HL-60 (cell line): ENCODE results near the gene B3GNT8.
A peak's percentile ranks its signal among the peaks of the same experiment; 100 is the strongest.

ENCODE experiments used
- DNase-seq, 2 experiments: peaks; one replicate each; pipeline ENCODE4 v3.0.0-alpha.2; 2010 to 2020; ENCODE audit warnings: low read depth in 1 of 2, low spot score in 1 of 2
- H3K27ac ChIP-seq: fragments of 250-450 bp; sonication (Bioruptor Pico); replicated peaks from 2 replicates; pipeline ENCODE4 v1.5.1; 2020; ENCODE audit warnings: mild to moderate bottlenecking, moderate library complexity
- H3K27me3 ChIP-seq: fragments of 250-450 bp; sonication (Bioruptor Pico); 2 replicates; pipeline ENCODE4 v1.5.1; 2021; ENCODE audit warnings: mild to moderate bottlenecking, moderate library complexity; ENCODE audit not compliant: insufficient read depth, poor library complexity, severe bottlenecking
- H3K4me3 ChIP-seq: replicated peaks from 2 replicates; pipeline ENCODE4 v1.5.1; 2011; ENCODE audit warnings: mild to moderate bottlenecking, control low read depth, low read length; ENCODE audit not compliant: insufficient read depth
- GABPA ChIP-seq: IDR thresholded peaks from 2 replicates; pipeline ENCODE4 v1.6.1; 2012; ENCODE audit warnings: low read depth
- POLR2AphosphoS5 ChIP-seq: IDR thresholded peaks from 2 replicates; pipeline ENCODE4 v1.6.1; 2012; ENCODE audit warnings: low read depth
- SPI1 ChIP-seq: IDR thresholded peaks from 2 replicates; pipeline ENCODE4 v1.6.1; 2012; ENCODE audit warnings: low read depth, mild to moderate bottlenecking, borderline replicate concordance
- TF ChIP-seq, protein P1 (sequence below): IDR thresholded peaks from 2 replicates; pipeline ENCODE4 v1.6.1; 2012; ENCODE audit warnings: low read depth; ENCODE audit not compliant: insufficient replicate concordance
- TF ChIP-seq, protein P2 (sequence below): IDR thresholded peaks from one replicate; pipeline ENCODE4 v1.5.1; 2011; ENCODE audit warnings: low read length, control low read depth, inconsistent platforms; ENCODE audit not compliant: insufficient read depth

Gene B3GNT8

GRCh38 chr19:41397086-41398049, 29.8 kb downstream of the B3GNT8 start, which contains the start of the genes BCKDHA and EXOSC5:
Gene BCKDHA (plus strand): TSS chr19:41397818. CDS start chr19:41397828, 10 bp downstream.
Gene EXOSC5 (minus strand): TSS chr19:41397359. CDS start chr19:41397328, 31 bp downstream.
- Histone ChIP-seq H3K27me3 (no peaks in the 10 kb centered on the region), H3K4me3 (peak within 1 kb of the TSS; percentile 79), H3K27ac (peak within 1 kb of the TSS; percentile 98)
- TF ChIP-seq, protein P1, sequence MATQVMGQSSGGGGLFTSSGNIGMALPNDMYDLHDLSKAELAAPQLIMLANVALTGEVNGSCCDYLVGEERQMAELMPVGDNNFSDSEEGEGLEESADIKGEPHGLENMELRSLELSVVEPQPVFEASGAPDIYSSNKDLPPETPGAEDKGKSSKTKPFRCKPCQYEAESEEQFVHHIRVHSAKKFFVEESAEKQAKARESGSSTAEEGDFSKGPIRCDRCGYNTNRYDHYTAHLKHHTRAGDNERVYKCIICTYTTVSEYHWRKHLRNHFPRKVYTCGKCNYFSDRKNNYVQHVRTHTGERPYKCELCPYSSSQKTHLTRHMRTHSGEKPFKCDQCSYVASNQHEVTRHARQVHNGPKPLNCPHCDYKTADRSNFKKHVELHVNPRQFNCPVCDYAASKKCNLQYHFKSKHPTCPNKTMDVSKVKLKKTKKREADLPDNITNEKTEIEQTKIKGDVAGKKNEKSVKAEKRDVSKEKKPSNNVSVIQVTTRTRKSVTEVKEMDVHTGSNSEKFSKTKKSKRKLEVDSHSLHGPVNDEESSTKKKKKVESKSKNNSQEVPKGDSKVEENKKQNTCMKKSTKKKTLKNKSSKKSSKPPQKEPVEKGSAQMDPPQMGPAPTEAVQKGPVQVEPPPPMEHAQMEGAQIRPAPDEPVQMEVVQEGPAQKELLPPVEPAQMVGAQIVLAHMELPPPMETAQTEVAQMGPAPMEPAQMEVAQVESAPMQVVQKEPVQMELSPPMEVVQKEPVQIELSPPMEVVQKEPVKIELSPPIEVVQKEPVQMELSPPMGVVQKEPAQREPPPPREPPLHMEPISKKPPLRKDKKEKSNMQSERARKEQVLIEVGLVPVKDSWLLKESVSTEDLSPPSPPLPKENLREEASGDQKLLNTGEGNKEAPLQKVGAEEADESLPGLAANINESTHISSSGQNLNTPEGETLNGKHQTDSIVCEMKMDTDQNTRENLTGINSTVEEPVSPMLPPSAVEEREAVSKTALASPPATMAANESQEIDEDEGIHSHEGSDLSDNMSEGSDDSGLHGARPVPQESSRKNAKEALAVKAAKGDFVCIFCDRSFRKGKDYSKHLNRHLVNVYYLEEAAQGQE = peak; percentile 45
- TF ChIP-seq GABPA (no peak), POLR2AphosphoS5 (peak; percentile 52), SPI1 (peak; percentile 57; the same call in 1 of the 2 replicates)
- TF ChIP-seq, protein P2, sequence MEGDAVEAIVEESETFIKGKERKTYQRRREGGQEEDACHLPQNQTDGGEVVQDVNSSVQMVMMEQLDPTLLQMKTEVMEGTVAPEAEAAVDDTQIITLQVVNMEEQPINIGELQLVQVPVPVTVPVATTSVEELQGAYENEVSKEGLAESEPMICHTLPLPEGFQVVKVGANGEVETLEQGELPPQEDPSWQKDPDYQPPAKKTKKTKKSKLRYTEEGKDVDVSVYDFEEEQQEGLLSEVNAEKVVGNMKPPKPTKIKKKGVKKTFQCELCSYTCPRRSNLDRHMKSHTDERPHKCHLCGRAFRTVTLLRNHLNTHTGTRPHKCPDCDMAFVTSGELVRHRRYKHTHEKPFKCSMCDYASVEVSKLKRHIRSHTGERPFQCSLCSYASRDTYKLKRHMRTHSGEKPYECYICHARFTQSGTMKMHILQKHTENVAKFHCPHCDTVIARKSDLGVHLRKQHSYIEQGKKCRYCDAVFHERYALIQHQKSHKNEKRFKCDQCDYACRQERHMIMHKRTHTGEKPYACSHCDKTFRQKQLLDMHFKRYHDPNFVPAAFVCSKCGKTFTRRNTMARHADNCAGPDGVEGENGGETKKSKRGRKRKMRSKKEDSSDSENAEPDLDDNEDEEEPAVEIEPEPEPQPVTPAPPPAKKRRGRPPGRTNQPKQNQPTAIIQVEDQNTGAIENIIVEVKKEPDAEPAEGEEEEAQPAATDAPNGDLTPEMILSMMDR = no peak
- DNase-seq = peak; percentile 100

DNA sequence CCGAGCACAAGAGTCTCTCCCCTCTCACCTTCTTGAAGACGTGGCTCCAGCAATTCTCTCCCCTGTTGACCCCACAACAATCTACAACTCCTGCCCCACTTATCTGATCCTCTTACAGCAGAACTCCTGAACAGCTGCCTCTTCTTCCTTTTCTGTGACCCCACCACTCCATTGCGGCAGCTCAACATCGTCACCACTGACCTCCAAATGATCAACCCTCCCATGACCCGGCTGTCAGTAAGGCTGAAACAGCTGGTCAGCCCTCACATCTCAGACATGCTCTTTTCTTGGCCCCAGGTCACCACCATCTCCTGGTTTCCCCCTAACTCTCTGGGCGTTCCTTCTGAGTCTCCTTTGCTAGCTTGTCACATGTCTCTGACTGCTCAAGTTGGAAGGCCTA, 31.8 kb downstream of the B3GNT8 start:
- H3K4me3 ChIP-seq = peak overlapping the region; percentile 69; the same call in 1 of the 2 replicates
- no peak for DNase-seq
- no peak overlapping the region for H3K27ac ChIP-seq
- TF ChIP-seq, protein P2 = no peak
- TF ChIP-seq POLR2AphosphoS5 (no peak), SPI1 (no peak), GABPA (no peak)
- TF ChIP-seq, protein P1 = no peak
- H3K27me3 ChIP-seq = no peaks in the 10 kb centered on the region

GRCh38 chr19:41392775-41393174, 34.4 kb downstream of the B3GNT8 start:
- Histone ChIP-seq H3K4me3 (no peak overlapping the region), H3K27ac (no peak overlapping the region), H3K27me3 (no peaks in the 10 kb centered on the region)
- TF ChIP-seq POLR2AphosphoS5 (no peak), GABPA (no peak), SPI1 (no peak)
- TF ChIP-seq, protein P2 = no peak
- TF ChIP-seq, protein P1 = no peak
- no peak for DNase-seq
